Stimulated activated CD4-positive, alpha-beta T cell treated with anti-CD3 and anti-CD28 coated beads, Interleukin-1b, Interleukin-23, amount 100 ng/mL, for 24 hours (primary cell): ENCODE measurements around the gene COPE.

Source experiments
- DNase-seq, 4 experiments: peaks; one replicate each; pipeline ENCODE4 v3.0.0-alpha.2; 2020; ENCODE audit warnings: low read depth in 4 of 4, low spot score in 1 of 4

The COPE gene

GRCh38 chr19:18868380-18869022 lies 50.7 kb downstream of the COPE start:
- DNase-seq = no peak

DNA sequence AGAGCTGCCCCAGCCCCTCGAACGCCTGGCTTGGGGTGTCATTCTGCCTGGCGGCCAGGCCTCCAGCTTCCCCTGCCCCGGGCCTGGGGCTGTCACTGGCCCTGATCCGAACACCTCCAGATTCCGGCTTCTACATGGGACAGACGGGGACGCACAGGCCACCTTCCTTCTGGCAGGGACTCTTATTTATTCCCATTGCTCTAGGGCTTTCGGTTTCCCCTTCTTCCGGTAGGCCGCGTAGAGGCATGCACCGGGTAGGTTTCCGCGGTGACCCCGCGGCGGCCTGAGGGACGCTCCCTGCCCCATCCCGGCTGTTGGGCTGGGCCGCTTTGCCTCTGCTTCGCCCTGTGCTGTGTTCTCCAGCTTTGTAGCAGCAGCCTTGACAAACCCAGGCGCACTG lies 51.4 kb downstream of the COPE start:
- no peak for DNase-seq

- DNase-seq = no peak
Observed at GRCh38 chr19:18867199-18867598, 52.0 kb downstream of the COPE start.

DNA sequence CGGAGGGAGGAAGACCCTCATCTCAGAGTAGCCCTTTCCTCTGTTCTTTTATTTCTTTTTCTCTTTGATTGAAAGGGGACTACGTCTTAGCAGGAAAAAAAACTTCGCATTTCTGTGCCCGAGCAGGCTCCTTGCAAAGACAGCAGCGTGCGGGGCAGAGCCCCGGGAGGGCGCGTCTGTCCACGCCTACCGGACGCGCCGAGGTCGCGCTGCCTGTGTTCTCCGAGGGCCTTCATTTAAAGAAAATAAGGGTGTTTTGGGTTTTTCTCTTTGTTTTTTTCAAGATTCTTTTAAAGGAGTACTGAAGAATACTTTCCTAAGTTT lies 52.4 kb downstream of the COPE start:
- no peak for DNase-seq

- peak; percentile 37 to 51 (median 42) for DNase-seq
Observed at GRCh38 chr19:18865973-18866799, 53.0 kb downstream of the COPE start.

GRCh38 chr19:18865106-18865972 lies 53.8 kb downstream of the COPE start:
- DNase-seq = no peak

DNA sequence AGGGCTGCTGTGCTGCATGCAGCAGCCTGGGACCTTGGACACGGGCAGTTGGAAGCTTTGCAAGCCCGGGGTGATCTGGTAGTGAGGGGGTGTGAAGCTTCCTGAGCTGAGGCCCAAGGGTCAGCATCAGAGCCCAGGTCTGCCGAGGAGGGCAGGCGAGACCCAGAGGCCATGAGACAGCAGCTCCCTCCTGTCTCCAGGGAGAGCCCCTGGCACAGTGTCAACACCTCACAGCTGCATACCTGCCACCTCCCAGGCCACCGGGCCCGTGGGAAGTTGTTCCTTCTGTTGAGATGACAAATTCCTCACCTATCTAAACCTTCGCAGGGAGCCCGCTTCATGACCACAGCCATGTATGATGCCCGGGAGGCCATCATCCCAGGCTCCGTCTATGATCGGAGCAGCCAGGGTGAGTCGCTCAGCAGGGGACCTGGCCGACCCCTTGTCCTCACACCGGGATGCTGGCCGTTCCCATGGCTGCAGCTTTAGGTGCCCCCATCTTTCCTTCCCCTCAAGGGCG lies 55.3 kb downstream of the COPE start:
- DNase-seq = no peak

DNA sequence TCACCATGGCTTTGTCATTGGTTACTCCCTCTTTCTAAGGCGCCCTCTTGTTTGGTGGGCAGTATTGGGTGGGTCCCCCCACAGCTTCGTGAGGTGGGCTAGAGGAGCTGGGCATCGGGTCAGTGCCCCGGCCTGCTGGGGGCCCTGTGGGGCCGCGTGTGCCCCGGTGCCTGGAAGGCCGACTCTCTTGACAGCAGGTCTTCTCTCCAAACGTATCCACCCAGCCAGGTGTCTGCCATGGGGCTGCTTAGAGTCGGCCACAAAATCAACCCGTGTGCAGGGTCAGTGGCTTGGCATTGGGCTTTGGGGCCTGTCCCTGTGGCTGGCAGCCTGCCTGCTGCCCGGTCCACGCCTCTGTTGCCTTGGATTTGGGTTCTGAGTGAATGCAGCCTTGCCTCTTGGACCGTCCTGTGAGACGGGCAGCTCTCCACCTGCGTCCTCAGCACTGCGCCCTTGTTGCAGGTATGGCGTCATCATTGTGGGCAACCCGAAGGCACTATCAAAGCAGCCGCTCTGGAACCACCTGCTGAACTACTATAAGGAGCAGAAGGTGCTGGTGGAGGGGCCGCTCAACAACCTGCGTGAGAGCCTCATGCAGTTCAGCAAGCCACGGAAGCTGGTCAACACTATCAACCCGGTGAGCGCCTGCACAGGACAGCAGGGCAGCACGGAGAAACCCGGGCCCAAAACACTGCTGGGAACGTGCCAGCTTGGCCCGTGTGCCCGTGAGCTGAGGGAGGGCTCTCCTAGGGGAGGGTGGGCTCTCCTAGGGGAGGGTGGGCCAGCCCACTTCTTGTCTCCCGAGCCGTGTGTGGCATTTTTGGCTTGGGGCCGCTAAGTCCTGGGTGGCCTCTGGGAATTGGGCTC lies 56.0 kb downstream of the COPE start:
- DNase-seq = no peak

GRCh38 chr19:18861917-18862316 lies 57.3 kb downstream of the COPE start:
- DNase-seq = no peak

GRCh38 chr19:18861235-18861634 lies 58.0 kb downstream of the COPE start:
- DNase-seq = no peak

DNA sequence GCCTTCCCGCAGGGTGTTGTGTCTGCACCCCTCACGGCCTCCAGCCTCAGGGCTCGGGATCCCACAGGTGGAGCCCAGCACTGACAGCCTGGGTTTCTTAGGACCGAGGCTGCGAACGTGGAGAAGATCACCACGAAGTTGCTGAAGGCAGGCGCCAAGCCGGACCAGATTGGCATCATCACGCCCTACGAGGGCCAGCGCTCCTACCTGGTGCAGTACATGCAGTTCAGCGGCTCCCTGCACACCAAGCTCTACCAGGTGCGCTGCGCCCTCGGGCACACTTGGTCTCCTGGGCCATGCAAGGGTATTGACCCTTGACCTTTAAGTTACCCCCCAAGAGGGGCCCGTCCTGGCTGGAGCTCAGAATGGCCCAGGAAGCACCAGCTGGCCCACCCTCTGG lies 58.5 kb downstream of the COPE start:
- no peak for DNase-seq

DNA sequence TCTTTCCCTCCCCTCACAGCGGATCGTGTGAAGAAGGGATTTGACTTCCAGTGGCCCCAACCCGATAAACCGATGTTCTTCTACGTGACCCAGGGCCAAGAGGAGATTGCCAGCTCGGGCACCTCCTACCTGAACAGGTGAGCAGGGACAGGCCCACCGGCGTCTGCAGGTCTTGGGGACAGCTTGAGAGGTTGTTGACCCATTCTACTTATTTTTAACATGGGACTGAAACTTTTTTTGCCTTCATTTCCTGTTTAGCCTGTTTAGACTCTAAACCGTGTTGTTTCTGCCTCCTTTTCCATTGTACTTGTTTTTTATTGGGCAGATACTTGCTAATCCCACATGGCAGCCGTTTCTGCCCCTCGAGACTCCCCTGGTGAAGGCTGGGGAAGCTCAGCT lies 58.9 kb downstream of the COPE start:
- DNase-seq = no peak

- no peak for DNase-seq
Observed at GRCh38 chr19:18859676-18860301, 59.4 kb downstream of the COPE start.

GRCh38 chr19:18858906-18859646 lies 60.1 kb downstream of the COPE start:
- no peak for DNase-seq

DNA sequence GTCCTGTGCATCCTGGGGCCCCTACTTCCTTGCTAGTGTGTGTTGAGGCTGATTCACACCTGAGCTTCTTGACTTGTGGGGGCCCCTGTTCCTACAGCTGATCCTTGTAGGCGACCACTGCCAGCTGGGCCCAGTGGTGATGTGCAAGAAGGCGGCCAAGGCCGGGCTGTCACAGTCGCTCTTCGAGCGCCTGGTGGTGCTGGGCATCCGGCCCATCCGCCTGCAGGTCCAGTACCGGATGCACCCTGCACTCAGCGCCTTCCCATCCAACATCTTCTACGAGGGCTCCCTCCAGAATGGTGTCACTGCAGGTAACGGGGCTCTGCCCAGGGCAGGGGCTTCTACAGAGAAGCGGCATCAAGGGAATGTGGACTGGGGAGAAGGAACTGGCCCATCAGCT lies 62.0 kb downstream of the COPE start:
- DNase-seq = no peak

DNA sequence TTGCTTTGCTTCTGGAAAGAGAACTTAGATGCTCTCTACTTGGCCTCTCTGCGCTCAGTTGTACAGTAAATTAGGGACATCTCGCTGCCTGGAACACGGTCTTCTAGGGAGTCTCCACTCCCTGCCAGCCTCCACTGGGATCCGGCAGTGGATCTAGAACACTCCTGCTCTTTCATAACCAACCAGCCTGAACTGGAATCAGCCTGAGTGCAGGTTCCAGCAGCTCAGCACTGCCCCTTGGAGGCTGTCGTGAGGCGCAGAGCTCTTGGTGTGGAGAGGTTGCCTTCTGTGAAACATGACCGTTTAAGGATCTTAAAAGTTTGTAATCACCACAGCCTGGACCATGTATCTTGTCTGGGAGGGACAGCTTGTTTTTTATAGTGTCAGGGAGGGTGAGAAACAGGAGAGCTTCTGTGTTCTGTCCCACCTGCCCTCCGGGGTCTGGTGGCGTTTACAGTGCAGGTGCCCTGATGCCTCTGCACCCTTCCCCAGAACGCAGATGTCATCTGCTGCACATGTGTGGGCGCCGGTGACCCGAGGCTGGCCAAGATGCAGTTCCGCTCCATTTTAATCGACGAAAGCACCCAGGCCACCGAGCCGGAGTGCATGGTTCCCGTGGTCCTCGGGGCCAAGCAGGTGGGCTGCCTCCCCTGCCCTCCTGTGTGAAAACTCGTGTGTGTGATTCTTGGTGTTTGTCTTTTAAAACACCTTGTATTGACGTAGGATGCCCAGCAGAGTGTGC lies 62.6 kb downstream of the COPE start:
- no peak for DNase-seq

DNA sequence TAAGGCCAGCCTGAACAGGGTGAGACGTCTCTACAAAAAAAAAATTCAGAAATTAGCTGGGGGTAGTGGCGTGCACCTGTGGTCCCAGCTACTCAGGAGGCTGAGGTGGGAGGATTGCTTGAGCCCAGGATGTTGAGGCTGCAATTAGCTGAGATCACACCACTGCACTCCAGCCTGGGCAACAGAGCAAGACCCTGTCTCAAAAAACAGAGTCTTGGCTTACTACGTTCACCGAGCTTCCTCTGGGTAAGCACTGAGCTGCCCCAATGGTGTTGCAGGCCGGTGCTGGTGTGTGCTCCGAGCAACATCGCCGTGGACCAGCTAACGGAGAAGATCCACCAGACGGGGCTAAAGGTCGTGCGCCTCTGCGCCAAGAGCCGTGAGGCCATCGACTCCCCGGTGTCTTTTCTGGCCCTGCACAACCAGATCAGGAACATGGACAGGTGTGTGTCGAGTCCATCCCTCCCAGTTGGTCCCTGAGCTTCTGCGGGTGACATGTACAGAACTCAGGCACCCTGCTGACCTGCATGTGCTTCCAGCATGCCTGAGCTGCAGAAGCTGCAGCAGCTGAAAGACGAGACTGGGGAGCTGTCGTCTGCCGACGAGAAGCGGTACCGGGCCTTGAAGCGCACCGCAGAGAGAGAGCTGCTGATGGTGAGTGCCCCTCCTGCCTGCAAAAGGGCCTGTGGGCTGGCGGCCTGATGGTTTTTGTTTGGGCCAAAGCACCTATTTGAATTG lies 63.4 kb downstream of the COPE start:
- no peak for DNase-seq

DNA sequence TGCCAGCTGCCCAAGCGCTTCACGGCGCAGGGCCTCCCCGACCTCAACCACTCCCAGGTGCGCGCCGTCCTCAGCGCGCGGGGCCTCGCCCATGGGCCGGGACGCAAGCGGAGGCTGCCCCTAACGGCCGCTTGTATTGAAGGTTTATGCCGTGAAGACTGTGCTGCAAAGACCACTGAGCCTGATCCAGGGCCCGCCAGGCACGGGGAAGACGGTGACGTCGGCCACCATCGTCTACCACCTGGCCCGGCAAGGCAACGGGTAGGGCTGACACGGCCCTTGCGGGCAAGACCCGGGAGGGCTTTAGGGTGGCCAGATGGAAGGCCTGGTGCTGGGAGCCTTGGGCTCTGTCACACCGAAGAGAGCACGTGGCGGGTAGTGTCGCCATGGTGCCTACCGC lies 64.2 kb downstream of the COPE start:
- no peak for DNase-seq
